IPS-NIHi7 (cell line): ENCODE measurements around the gene CRNN.

Experiments
- DNase-seq: peaks from one replicate; pipeline ENCODE4 v3.0.0; 2012; ENCODE audit warnings: mixed read lengths; ENCODE audit errors: extremely low spot score

The CRNN gene

DNA sequence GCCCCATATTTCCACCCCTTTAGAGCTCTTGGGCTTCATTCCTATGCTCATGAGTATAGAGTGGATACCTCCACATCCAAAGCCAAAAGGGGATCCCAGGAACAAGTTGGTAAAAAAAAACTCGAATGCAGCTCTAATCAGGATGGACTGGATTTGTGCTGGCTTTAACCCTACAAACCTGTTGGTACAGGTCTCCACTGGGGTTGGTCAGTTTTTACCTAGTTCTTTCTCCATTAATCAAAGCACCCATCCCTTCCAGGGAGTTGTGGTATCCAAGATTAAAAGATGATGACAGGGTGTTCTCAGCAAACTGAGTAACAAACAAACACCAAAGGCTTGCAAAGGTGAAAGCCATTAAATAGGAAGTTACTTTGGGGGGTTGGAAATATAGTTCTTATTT, 5.9 kb upstream of the CRNN start:
- no peak for DNase-seq

DNA sequence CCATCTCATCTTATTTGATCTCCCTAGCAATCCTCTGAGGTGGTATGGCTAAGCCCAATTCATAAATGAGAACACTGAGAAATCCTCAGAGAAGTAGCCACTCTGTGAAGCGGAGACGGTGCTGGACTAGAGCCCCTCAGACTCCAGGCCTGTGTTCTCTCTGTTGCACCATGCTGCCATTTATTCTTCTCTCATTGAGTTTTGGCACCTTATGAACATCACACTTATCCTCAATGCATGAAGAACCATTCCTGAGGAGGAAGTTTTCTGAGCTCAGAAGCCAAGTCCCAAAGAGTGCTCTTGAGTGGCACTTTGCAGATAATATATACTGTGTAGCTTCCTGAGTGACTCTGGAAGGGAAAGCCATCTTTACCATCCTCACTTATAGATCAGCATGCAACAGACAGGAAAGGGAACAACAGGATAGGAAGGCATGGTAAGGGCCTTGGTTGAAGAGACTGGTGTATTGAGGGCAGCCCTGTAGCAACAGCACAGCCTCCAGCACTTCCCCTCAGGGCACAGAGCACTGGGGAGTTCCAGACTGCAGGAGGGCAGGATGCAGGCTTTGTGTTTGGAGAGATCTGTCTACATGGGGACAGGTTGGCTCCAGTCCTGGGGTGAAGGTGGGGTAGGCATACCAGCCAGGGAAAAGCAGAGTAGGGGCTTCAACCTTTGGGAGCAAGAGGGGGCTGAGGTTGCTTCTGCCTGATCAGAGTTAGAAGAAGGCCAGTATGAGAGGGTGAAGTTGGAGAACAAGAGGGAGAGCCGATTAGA, 1.6 kb upstream of the CRNN start:
- DNase-seq = no peak

DNA sequence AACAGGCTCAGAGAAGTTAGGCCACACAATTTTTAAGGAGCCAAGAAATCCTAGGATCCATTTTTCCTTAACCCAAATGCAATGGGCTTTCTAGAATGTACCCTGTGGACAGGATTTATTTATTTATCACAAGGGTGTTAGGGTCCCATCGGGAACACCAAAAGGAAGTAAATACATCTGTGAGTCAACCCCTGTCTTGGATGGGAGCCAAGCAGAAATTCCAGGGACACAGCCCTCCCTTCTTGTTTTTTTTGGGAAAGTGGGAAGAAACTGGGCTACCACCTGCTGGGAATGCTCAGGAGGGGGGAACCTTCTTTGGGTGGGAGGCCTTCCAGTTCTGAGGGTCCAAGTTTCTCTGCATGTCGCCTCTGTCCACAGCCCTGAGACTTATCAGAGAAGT, 1.3 kb downstream of the CRNN start:
- no peak for DNase-seq

DNA sequence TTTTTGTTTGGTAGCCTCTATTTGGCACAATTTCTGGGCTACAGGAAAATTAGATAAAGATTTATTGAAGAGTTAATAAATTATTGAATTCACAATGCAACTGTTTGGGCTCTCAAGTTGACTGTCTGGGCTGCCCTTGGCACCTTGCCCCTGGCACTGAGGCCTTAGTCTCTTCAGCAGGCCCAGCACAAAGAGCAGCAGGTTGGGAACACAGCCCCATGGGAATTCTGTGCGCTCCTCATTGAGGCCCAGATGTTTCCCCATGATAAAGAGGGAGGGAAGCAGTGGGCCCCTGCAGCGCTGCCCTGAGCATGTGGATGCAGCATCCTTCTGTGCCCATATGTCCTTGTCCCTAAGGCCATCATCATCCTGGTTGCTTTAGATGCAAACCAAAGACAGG, 2.9 kb downstream of the CRNN start:
- no peak for DNase-seq

DNA sequence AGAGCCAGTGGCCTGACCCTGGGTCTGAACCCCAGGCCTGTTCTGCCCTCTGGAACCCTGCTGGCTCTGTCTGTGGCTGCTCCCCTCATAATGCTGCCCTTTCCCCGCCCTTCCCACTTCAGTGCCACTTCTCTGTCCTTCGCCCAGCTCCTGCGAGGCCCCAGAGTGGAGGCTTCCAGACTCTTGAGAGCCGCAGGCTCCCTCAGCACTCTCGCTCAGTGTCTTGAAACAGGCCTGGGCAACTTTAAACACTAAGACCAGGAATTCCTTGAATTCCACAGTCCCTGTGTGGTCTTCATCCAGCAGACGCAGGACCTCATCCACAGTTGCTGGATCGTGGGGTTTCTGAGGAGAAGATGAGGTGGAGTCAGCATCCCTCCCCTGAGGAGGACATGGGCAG, 3.5 kb downstream of the CRNN start:
- no peak for DNase-seq

DNA sequence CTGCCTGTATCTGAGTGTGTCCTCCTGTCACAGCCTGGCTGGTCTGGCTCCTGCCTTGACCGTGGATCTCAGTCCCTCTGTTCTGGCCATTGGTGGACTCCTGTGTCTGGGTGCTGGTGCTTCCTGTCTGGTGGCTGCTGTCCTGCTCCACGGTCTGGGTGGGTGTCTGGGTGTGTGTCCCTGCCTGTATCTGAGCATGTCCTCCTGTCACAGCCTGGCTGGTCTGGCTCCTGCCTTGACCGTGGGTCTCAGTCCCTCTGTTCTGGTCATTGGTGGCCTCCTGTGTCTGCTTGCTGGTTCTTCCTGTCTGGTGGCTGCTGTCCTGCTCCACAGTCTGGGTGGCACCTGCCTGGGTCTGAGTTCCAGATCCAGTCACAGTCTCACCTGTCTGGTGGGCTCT, 4.0 kb downstream of the CRNN start:
- DNase-seq = no peak

DNA sequence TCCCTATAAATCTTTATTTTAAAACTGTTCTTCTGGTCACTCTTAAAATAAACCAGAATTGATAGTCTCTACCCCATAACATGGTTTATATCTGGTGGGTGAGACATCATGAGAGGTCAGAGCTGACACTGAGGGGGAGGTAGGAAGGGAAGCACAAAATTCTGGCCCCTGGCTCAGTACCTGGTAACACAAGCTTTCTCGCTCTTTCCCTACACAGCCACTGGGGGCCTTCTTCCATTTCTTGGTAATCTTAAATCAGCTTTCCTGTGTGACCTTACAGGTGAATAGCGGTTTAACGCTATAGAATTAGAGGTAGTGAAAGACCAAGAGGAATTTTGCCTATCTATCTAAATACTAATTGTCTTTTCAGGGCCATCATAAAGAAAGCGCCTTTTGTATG, 5.4 kb downstream of the CRNN start:
- no peak for DNase-seq

DNA sequence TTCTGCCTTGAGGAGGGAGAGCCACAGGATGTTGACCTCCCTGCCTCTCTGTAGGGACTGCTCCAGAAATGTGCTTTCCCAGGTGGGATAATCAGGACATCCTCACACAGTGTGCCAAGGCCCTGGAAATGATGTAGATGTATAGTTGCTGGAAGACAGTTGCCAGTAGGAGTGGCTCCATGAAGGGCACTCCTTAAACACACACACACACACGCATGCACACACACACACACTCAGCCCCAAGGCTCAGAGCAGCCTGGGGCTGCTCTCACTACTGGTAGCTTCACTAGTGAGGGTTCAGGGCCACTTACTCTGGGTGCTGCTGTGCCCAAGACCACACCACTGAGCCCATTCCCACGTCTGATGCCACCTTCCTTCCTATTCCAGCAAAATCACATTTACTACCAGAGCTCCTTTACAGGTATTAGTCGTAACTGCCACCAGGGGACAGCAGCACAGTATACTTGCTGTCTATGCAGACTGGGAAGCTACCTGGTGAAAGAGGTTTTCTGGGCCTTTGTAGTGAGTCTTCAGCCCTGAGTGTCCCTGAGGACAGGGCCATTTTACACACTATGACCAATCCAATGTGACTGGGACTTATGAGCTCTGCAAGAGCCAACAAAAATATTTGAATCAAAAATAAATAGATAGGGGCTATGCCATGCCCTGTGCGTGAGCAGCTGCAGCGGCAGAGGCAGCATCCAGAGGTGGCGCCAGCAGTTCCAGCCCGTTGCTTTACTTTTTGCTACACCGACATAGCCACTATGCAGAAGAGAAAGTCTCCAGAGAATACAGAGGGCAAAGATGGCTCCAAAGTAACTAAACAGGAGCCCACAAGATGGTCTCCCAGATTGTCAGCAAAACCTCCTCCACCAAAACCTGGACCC, 15.0 kb downstream of the CRNN start:
- DNase-seq = no peak

DNA sequence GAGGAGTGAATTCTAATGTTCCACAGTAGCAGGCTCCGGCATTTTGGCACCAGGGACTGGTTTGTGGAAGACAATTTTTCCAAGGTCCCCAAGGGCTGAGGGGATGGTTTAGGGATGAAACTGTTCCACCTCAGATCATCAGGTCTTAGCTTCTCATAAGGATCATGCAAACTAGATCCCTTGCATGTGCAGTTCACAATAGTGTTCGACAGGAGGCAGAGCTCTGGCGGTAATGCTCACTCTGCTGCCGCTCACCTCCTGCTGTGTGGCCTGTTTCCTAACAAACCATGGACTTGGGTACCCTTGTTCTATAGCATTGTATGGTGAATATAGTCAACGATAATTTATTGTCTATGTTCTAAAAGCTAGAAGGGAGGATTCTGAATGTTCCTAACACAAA, 16.6 kb downstream of the CRNN start:
- no peak for DNase-seq

DNA sequence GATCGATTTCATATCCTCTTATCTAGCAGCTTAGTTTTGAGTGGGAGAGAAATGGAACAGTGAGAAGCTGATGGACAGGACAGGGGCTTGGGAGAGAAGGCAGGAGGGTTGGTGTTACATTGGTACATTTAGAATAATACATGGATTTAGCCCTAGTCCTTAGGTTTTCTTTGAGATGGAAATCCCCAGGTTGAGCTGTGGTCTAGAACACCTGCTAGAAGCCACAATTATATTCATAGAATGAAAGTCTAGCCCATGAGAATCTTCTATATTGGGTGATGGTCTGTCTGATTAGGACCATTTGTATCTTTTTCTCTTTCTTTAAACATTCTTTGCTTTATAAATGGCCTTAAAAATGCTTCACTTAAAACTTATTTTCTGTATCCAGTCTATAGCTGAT, 19.9 kb downstream of the CRNN start:
- no peak for DNase-seq

DNA sequence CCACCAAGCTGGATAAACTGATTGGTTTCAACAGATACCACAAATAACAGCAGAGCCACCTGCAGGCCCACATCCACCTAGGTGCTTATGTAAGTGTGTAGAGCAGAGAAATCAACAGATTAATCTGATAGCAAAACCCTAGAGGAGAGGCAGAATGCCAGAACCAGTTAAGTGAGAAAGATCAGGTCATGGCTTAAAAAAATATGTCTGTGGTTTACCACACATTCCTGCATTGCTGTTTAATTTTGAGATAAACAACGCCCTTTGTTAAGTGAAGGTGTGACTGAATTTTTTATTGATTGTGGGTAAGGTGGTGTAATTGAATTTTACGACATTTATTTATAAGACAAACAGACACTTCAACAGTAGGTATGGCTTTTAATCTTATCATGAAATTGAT, 21.2 kb downstream of the CRNN start:
- no peak for DNase-seq

DNA sequence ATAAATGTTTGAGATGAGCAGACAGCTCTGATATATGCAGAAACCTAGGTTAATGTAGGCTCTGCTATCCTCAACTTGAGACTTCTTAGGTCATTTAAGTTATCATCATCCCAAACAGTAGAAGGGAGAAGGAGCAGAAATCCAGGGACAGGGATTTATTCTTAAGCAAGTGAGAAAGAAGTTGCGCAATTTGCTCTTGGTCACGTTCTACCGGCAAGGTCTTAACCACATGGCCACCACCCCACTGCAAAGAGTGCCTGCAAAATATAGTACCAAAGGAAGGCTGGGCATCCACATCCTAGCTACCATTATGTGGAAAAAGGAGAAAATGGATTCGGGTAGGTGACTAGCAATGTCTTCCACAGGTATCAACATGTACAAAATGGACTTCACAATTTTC, 25.2 kb downstream of the CRNN start:
- DNase-seq = no peak

DNA sequence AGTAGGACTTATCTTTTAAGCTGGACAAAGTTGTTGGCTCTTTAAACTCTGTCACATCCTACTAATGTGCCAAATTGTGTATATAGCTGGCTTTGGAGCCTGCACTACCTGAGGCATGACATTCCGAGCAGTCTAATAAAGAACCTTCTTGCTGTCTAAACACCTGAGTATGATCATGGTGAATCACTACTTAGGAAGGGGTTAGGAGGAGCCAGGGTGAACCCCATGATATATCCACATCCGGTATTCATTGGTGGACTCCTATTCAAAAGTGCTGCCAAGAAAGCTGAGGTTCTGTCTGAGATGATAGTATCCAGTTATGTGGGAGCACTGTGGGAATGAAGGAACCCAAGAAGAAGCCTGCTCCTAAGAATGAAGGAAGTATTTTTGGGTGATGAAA, 27.1 kb downstream of the CRNN start:
- DNase-seq = no peak

DNA sequence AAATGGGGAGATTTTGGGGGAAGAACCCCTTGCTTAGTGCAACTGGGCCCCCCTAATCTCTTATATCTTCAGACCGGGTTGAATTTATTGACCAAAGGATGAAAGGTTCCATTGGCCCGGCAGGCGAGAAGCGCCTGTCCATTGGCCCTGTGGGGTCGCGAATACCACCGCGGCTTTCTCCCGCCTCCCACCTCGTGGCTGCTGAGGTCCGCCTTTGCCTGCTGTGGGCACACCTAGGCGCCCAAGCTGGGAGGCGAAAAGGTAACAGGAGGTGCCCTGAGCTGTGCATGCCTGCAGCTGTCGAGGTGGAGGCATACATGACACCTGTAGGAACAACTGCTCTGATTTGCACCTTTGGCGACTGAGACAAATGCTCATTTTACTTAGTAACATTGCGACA, 33.1 kb downstream of the CRNN start:
- DNase-seq = no peak

DNA sequence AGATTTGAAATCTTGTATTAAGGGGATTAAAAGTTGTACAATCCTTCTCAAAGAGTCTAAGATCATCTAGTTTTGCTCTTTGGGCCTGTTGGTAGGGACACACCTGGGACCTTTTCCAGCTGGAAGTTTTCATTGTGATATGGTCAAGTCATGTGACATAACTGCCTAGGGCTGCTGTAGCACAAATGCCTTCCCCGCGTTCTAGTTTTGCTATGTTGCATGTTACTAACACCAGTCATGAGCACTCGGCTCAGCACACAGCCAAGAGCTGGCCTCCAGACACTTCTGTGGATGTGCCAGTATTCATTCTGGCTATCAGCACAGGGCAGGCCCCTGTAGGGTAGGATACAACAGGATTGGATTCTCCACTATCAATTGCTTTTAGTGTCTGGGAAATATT, 39.6 kb downstream of the CRNN start:
- no peak for DNase-seq

DNA sequence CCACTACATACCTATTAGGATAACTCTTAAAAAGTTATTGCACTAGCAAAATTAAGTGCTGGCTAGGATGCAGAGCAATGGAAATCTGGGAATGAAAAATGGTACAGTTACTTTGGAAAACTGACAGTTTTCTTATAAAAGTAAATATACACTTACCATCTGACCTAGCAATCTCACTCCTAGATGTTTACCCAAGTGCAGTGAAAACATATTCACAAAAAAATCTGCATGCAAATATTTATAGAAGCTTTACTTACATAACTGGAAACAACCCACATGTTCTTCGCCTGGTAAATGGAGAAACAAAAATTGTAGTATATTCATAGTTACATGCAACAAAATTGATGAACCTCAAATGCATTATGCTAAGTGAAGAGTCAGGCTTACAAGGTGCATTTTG, 41.4 kb downstream of the CRNN start:
- no peak for DNase-seq

DNA sequence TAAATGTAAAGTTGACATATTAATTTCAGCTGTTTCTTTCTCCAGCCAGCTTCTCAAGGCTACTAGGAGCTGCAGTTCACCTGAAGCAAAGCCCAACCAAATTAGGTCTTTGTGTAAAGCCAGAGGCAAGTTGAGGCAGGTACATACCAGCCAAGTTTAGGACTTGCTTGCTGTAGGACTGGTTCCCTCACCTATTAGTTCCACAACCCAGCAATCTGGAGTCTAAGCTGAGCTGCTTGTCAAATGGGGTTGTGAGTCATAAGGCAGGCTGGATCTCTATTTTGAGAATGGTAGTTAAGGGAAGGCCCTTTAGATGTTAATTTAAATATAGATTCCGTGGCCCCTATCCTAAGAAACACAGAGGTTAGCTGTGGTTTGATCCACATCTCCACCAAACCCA, 46.6 kb downstream of the CRNN start:
- no peak for DNase-seq

DNA sequence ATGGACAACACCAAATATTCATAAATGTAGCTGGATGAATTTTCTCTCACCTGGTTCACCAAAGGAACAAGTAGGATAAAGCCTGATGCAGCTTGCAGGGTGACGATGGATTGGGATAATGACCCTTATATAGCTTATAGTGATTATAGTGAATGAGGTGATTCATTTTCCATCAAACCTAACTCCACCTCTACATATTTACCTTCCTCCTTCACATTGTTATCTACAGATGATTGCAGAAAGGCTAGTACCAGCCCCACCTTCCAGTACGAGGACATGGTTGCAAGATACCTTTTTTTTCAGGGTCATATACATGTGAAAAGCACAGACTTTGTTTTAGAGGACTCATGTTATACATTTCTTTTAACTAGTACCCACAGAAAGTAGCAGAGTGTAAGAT, 54.2 kb downstream of the CRNN start, which contains the start of gene FLG2:
TSS of gene FLG2 (minus strand) at position 101 of the 400 bp plus-strand sequence. CDS start 1,122 bp downstream, outside the sequence.
- DNase-seq = no peak
